OCI-LY3 (cell line): ENCODE results near the gene AREG.

Experiments
- H2AFZ ChIP-seq: fragments of 200-600, 300-600 bp; shearing (Covaris generic); 2 replicates; pipeline ENCODE4 v1.6.0; 2014; ENCODE audit warnings: antibody characterized with exemption, low read depth, low read length
- H3K27ac ChIP-seq: fragments of 200-600, 300-600 bp; sonication (generic); 2 replicates; pipeline ENCODE4 v1.5.1; 2014; ENCODE audit warnings: mild to moderate bottlenecking, low read length, moderate library complexity, mixed read lengths
- H3K27me3 ChIP-seq: fragments of 200-600, 300-600 bp; sonication (generic); 2 replicates; pipeline ENCODE4 v1.6.1; 2014; ENCODE audit warnings: low read depth, low read length, mixed read lengths
- H3K36me3 ChIP-seq: fragments of 200-600, 300-600 bp; sonication (generic); replicated peaks from 2 replicates; pipeline ENCODE3; 2014; ENCODE audit warnings: low read depth, low read length, mixed read lengths
- H3K4me1 ChIP-seq: fragments of 300-600, 200-600 bp; sonication (generic); 2 replicates; pipeline ENCODE4 v1.6.1; 2014; ENCODE audit warnings: low read length, mixed read lengths
- H3K4me2 ChIP-seq: fragments of 200-600, 300-600 bp; sonication (generic); 2 replicates; pipeline ENCODE4 v1.6.1; 2014; ENCODE audit warnings: low read length, mixed read lengths
- H3K4me3 ChIP-seq: fragments of 300-600, 200-600 bp; sonication (generic); 2 replicates; pipeline ENCODE4 v1.5.1; 2014; ENCODE audit warnings: antibody characterized with exemption, mild to moderate bottlenecking, low read length, moderate library complexity
- H3K79me2 ChIP-seq: fragments of 300-600, 200-600 bp; shearing (Covaris generic); 2 replicates; pipeline ENCODE4 v1.6.1; 2014; ENCODE audit warnings: mild to moderate bottlenecking, low read length, mixed read lengths
- H3K9ac ChIP-seq: fragments of 300-600, 200-600 bp; shearing (Covaris generic); 2 replicates; pipeline ENCODE4 v1.6.0; 2014; ENCODE audit warnings: mild to moderate bottlenecking, low read length, moderate library complexity
- H3K9me3 ChIP-seq: fragments of 200-600, 300-600 bp; shearing (Covaris generic); 2 replicates; pipeline ENCODE4 v1.6.1; 2014; ENCODE audit warnings: low read length, mixed read lengths; ENCODE audit not compliant: insufficient read depth
- H4K20me1 ChIP-seq: fragments of 200-600, 300-600 bp; sonication (generic); 2 replicates; pipeline ENCODE4 v1.6.1; 2016; ENCODE audit warnings: low read length, mixed read lengths; ENCODE audit not compliant: insufficient read depth
- EZH2phosphoT487 ChIP-seq: fragments of 200-600 bp; shearing (Covaris generic); IDR thresholded peaks from 2 replicates; pipeline ENCODE4 v1.6.1; 2018; ENCODE audit warnings: antibody characterized with exemption, mixed run types, low read depth
- TF ChIP-seq, protein P1 (sequence below): fragments of 200-600, 300-600 bp; sonication (generic); IDR thresholded peaks from 2 replicates; pipeline ENCODE4 v1.5.1; 2014; ENCODE audit warnings: antibody characterized with exemption, low read length, low read depth

AREG gene

DNA sequence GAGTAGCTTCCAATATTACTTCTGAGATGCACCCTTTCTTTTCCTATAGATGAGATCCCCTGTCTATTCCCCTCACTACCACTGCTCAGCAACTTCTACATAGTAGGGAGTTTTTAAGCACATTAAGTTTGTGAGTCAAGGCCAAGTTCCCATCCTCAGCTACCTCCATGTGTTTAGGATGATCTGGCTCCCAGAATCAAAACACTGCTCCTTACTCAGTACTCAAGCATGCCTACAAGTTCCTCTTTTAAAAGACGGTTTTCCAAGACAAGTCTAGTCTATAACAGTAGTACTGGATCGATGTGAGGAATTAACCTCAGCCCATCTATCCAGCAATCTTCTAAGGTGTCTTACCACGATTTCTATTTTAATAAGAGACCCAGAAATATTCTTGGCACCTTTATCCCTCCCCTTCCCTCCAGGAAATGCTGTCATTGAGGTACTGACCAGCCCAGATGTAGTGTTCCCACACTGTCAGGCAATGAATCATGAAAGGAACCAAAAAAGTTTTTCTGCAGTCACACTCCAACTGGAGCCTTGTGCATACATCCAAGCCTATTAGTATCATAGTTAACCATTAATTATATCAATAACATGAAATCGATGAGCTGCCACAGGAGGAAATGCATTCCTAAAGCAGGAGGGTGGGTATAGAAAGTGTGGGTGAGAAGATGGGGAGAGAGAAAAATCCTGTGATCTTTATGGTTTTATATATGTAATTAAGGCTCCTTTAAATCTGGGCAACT is 29.6 kb downstream of the AREG start:
- no peaks in the 10 kb centered on the region for H3K4me1 ChIP-seq
- no peak overlapping the region for H3K4me2 ChIP-seq
- no peak overlapping the region for H3K27ac ChIP-seq
- H4K20me1 ChIP-seq, result no peaks in the 10 kb centered on the region
- no peaks in the 10 kb centered on the region for H3K27me3 ChIP-seq
- no peak for TF ChIP-seq EZH2phosphoT487
- TF ChIP-seq, protein P1, sequence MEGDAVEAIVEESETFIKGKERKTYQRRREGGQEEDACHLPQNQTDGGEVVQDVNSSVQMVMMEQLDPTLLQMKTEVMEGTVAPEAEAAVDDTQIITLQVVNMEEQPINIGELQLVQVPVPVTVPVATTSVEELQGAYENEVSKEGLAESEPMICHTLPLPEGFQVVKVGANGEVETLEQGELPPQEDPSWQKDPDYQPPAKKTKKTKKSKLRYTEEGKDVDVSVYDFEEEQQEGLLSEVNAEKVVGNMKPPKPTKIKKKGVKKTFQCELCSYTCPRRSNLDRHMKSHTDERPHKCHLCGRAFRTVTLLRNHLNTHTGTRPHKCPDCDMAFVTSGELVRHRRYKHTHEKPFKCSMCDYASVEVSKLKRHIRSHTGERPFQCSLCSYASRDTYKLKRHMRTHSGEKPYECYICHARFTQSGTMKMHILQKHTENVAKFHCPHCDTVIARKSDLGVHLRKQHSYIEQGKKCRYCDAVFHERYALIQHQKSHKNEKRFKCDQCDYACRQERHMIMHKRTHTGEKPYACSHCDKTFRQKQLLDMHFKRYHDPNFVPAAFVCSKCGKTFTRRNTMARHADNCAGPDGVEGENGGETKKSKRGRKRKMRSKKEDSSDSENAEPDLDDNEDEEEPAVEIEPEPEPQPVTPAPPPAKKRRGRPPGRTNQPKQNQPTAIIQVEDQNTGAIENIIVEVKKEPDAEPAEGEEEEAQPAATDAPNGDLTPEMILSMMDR, result no peak
- no peak overlapping the region for H3K9ac ChIP-seq
- H3K9me3 ChIP-seq, result no peaks in the 10 kb centered on the region
- no peak overlapping the region for H3K4me3 ChIP-seq
- H2AFZ ChIP-seq, result no peak overlapping the region
- H3K79me2 ChIP-seq, result no peaks in the 10 kb centered on the region
- H3K36me3 ChIP-seq, result no peaks in the 10 kb centered on the region

DNA sequence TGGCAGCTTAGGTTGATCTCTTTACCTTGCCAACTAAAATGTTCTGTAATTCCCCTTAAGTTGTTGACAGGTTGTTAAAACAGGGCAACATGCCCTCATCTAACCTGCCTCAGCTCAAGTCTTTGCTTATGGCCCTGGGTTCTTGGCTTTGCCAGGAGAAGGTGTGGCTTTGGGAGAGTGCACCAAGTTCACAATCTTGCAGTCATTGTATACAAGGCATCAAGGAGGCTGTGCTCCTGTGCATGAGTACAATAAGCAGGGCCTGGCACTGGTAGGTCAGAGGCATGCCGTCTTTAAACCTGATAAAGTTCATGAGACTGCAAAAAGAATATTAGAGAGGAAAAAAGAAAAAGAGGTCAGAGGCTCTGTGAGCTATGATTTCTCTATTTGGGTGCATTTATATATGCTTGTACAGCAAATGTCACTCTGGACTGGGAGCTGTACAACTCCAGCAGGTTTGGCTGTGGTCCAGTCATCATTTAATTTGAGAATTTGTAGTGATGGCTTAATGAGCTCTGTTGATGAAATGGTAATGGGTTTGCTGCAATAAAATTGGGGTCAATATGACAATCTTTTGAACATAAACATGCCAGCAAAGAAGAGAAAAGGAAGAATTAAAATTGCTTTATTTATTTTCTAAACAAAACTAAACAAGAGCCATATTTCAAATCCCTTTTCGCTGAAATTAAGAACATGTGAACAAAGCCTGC is 30.3 kb downstream of the AREG start:
- H2AFZ ChIP-seq, result no peak overlapping the region
- H3K4me3 ChIP-seq, result no peak overlapping the region
- TF ChIP-seq, protein P1, result no peak
- TF ChIP-seq EZH2phosphoT487, result no peak
- H3K27ac ChIP-seq, result no peak overlapping the region
- no peaks in the 10 kb centered on the region for H3K27me3 ChIP-seq
- no peaks in the 10 kb centered on the region for H3K79me2 ChIP-seq
- H3K4me2 ChIP-seq, result no peak overlapping the region
- no peak overlapping the region for H3K9ac ChIP-seq
- H3K4me1 ChIP-seq, result no peaks in the 10 kb centered on the region
- no peaks in the 10 kb centered on the region for H3K9me3 ChIP-seq
- H4K20me1 ChIP-seq, result no peaks in the 10 kb centered on the region
- no peaks in the 10 kb centered on the region for H3K36me3 ChIP-seq

DNA sequence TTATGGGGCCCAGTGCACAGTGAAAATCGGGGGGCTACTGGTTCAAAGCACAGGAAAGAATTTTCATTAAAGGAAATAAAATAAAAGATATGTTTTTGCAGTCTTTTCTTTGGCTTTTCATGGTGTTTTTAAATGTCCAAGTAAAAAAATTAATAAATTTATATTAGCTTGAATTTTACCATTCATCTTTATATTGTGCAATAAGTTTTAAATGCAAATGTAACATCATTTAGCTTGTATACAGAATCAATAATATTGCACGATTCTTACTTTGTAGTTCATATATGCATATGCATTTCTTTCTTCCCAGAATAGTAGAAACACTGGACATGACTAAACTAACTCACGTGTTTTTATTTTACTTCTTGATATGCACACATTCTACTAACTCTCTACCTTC is 31.0 kb downstream of the AREG start:
- Histone ChIP-seq H3K9ac (no peak overlapping the region), H3K36me3 (no peaks in the 10 kb centered on the region), H3K9me3 (no peaks in the 10 kb centered on the region), H2AFZ (no peak overlapping the region), H3K4me2 (no peak overlapping the region), H3K4me1 (no peaks in the 10 kb centered on the region), H3K4me3 (no peak overlapping the region), H4K20me1 (no peaks in the 10 kb centered on the region), H3K27ac (no peak overlapping the region), H3K79me2 (no peaks in the 10 kb centered on the region), H3K27me3 (no peaks in the 10 kb centered on the region)
- no peak for TF ChIP-seq EZH2phosphoT487
- TF ChIP-seq, protein P1, result no peak

DNA sequence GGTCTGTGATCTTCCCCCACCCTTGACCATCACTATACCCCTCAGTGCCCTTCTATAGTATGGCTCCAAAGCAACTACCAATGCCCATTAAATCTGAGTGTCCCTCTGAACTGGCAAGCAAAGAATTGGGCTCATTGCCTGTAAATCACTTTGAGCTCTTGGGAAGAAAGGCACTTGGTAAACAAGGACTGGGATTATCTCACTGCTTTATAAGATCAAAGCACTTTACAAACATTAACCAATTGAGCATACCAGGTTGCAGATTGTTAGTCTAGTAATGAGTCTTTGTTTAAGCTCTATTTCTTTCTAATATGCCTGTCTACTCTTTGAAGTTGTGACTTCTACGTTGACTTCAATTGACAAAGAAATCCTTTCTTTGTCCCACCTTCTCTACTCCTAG is 34.1 kb downstream of the AREG start:
- Histone ChIP-seq H3K27ac (no peak overlapping the region), H3K4me2 (no peak overlapping the region), H3K4me1 (peaks cover 6% of the 10 kb centered on the region), H4K20me1 (no peaks in the 10 kb centered on the region), H3K36me3 (no peaks in the 10 kb centered on the region), H3K79me2 (no peaks in the 10 kb centered on the region), H3K27me3 (no peaks in the 10 kb centered on the region), H2AFZ (no peak overlapping the region), H3K9me3 (no peaks in the 10 kb centered on the region), H3K4me3 (no peak overlapping the region), H3K9ac (no peak overlapping the region)
- TF ChIP-seq, protein P1, result no peak
- no peak for TF ChIP-seq EZH2phosphoT487
